ENCODE results near the gene SLC16A13. TPM values are rescaled to one million over a fixed set of nuclear protein-coding genes. Genes with fewer than 3 reads are reported as not detected.

Gene SLC16A13
- total and polyA plus RNA-seq, 10 of the 15 experiments (the other 5 are each of a cell fraction or from before 2014, with no cell fraction given): 0.34 to 12.1 (median 3.3) TPM

DNA sequence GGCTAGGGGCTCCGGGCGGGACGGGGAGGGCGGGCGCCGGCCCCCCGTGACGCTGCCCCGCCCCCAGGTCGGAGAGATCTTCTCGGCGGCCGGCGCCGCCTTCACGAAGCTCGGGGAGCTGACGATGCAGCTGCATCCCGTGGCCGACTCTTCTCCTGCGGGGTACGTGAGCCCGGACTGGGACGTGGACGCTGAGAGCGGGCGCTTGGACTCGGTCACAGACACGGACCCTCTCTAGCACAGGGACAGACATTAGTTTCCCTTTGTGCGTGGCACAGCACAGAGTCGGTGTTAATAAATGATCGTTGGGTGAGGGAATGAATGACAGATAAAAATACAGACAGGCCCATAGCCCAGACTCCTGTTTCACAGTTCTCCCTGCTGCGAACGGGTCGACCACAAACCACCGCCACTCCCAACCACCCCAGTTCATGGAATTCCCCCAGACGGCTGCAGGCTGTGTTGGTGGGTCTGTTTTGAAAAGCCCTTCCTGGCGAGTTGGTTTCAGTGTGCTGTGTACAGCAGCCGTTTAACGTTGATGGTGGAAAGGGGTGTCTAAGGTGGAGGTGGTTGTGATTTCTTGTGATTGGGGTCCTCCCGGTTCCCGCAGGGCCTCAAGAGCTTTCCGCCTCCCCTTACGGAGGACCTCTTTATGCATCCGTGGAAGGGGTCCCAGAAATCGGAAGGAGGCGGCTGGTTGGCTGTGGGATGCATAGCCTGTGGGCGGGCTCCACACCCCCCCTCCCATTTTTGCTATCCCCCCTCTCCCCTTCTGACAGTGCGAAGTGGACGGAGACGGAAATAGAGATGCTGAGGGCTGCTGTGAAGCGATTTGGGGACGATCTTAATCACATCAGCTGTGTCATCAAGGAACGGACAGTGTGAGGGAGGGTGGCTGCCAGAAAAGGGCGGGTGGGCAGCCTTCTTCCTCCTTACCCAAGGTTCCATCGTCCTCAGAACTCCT is 20.5 kb upstream of the SLC16A13 start (continued):
- TF ChIP-seq ZNF592 (IDR thresholded peaks at IDR 0.05) (no peak), RUNX3 (IDR thresholded peaks at IDR 0.05; ENCODE audit: low read length) (peak; percentile 97), ASH2L (IDR thresholded peaks at IDR 0.05; ENCODE audit: borderline replicate concordance, low read depth) (no peak), MYC (IDR thresholded peaks at IDR 0.05; ENCODE audit: insufficient read depth, insufficient read length, insufficient replicate concordance, low read length, severe bottlenecking) (no peak), CREM (IDR thresholded peaks at IDR 0.05; ENCODE audit: low read depth) (peak; percentile 51; the same call in 1 of the 2 replicates)

DNA sequence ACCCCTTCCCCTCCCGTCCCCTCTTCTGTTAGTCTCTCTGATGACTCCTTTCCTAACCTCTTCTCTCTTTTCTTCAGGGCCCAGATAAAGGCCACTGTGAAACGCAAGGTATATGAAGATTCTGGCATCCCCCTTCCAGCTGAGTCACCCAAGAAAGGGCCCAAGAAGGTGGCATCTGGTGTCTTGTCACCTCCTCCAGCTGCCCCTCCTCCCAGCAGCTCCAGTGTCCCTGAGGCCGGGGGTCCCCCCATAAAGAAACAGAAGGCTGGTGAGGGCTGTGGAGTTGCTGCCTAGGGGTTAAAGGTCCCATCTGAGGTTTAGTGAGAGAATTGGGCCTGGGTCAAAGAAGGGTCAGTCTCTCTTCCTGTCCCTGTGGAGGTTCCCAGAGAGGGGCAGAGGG is 19.4 kb upstream of the SLC16A13 start:
- RAD21 ChIA-PET (ENCODE audit: unreplicated experiment): interaction anchor here (0.9 to 1.9 kb wide), 2 partner anchors 22 to 106 kb away, joined by 4 to 8 read pairs; no protein-coding TSS in a partner anchor
- Histone ChIP-seq H3K4me1 (ENCODE audit: control insufficient read depth, insufficient read depth, low read length) (peaks cover 27% of the 10 kb centered on the region), H4K20me1 (ENCODE audit: control insufficient read depth, insufficient read depth) (no peaks in the 10 kb centered on the region), H3K4me3 (peak overlapping the region; percentile 65), H3K79me2 (ENCODE audit: control insufficient read depth, insufficient read depth, low read length) (peaks cover 47% of the 10 kb centered on the region), H3K9ac (ENCODE audit: control insufficient read depth, insufficient read depth, low read length) (peak overlapping the region; percentile 96), H3K27me3 (replicated peaks in 1 of 2; ENCODE audit: control insufficient read depth in 2 of 2, insufficient read depth in 2 of 2, low read length in 1 of 2) (no peaks in the 10 kb centered on the region), H3K36me3 (ENCODE audit: control insufficient read depth in 2 of 2, insufficient read depth in 2 of 2, low read length in 1 of 2) (peaks cover 0 to 4% of the 10 kb centered on the region in 2 experiments; a peak in 2 of 4 replicates), H3K27ac (ENCODE audit: control insufficient read depth, insufficient read depth) (peak overlapping the region; percentile 100), H3K9me3 (replicated peaks; ENCODE audit: control insufficient read depth, insufficient read depth, low read length) (no peaks in the 10 kb centered on the region), H2AFZ (ENCODE audit: control insufficient read depth, low read depth, low read length) (no peak overlapping the region), H3K4me2 (ENCODE audit: control insufficient read depth, insufficient read depth) (peak overlapping the region; percentile 89)
- in situ Hi-C loops (cut with MboI) (no loop called here), intact Hi-C loops (cut with micrococcal nuclease; ENCODE audit: unreplicated experiment) (loop anchor here (10.0 kb wide), 1 partner anchor 262 kb away; the partner anchor contains the start of gene XAF1)
- FAIRE-seq (no peak), DNase-seq (ENCODE audit: low read depth, low spot score) (no peak), ATAC-seq (no peak)
- CTCF ChIA-PET: interaction anchor here (0.6 to 8.8 kb wide), 10 partner anchors 9 to 1790 kb away, joined by 3 to 167 read pairs (median 4); partner anchors contain the start of gene RNASEK
- 64% methylated on average over 3 of the region's 3 CpGs for WGBS (ENCODE audit: insufficient coverage, insufficient replicate concordance, low lambda C conversion rate, missing lambda C conversion rate)
- no TSS peak for BruUV-seq (replicated peaks)
- SMC1A ChIA-PET (ENCODE audit: uncharacterized antibody, unreplicated experiment): interaction anchor here (0.6 to 2.5 kb wide), 7 partner anchors 12 to 282 kb away, joined by 3 to 10 read pairs (median 3); partner anchors contain the start of gene SLC16A13
- POLR2A ChIA-PET: interaction anchor here (0.5 to 3.0 kb wide), 10 partner anchors 7 to 1359 kb away, joined by 3 to 18 read pairs (median 5); partner anchors contain the start of gene SLC16A13
- TF ChIP-seq, protein P1, sequence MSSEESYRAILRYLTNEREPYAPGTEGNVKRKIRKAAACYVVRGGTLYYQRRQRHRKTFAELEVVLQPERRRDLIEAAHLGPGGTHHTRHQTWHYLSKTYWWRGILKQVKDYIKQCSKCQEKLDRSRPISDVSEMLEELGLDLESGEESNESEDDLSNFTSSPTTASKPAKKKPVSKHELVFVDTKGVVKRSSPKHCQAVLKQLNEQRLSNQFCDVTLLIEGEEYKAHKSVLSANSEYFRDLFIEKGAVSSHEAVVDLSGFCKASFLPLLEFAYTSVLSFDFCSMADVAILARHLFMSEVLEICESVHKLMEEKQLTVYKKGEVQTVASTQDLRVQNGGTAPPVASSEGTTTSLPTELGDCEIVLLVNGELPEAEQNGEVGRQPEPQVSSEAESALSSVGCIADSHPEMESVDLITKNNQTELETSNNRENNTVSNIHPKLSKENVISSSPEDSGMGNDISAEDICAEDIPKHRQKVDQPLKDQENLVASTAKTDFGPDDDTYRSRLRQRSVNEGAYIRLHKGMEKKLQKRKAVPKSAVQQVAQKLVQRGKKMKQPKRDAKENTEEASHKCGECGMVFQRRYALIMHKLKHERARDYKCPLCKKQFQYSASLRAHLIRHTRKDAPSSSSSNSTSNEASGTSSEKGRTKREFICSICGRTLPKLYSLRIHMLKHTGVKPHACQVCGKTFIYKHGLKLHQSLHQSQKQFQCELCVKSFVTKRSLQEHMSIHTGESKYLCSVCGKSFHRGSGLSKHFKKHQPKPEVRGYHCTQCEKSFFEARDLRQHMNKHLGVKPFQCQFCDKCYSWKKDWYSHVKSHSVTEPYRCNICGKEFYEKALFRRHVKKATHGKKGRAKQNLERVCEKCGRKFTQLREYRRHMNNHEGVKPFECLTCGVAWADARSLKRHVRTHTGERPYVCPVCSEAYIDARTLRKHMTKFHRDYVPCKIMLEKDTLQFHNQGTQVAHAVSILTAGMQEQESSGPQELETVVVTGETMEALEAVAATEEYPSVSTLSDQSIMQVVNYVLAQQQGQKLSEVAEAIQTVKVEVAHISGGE (CRISPR knock-in tag; IDR thresholded peaks at IDR 0.05): no peak
- no peak for TF ChIP-seq SRF (IDR thresholded peaks at IDR 0.05; ENCODE audit: low read depth in 2 of 2, low read length in 2 of 2)
- TF ChIP-seq E2F8 (IDR thresholded peaks at IDR 0.05; ENCODE audit: low read depth, partially characterized antibody): no peak

Data from GM12878 (cell line).